HL-60 (cell line): ENCODE data around the gene PAM16.

Source experiments
- DNase-seq, 2 experiments: peaks; one replicate each; pipeline ENCODE4 v3.0.0-alpha.2; 2010 to 2020; ENCODE audit warnings: low read depth in 1 of 2, low spot score in 1 of 2
- H3K27ac ChIP-seq: fragments of 250-450 bp; sonication (Bioruptor Pico); replicated peaks from 2 replicates; pipeline ENCODE4 v1.5.1; 2020; ENCODE audit warnings: mild to moderate bottlenecking, moderate library complexity
- H3K27me3 ChIP-seq: fragments of 250-450 bp; sonication (Bioruptor Pico); 2 replicates; pipeline ENCODE4 v1.5.1; 2021; ENCODE audit warnings: mild to moderate bottlenecking, moderate library complexity; ENCODE audit not compliant: insufficient read depth, poor library complexity, severe bottlenecking
- H3K4me3 ChIP-seq: replicated peaks from 2 replicates; pipeline ENCODE4 v1.5.1; 2011; ENCODE audit warnings: mild to moderate bottlenecking, control low read depth, low read length; ENCODE audit not compliant: insufficient read depth
- GABPA ChIP-seq: IDR thresholded peaks from 2 replicates; pipeline ENCODE4 v1.6.1; 2012; ENCODE audit warnings: low read depth
- POLR2AphosphoS5 ChIP-seq: IDR thresholded peaks from 2 replicates; pipeline ENCODE4 v1.6.1; 2012; ENCODE audit warnings: low read depth
- SPI1 ChIP-seq: IDR thresholded peaks from 2 replicates; pipeline ENCODE4 v1.6.1; 2012; ENCODE audit warnings: low read depth, mild to moderate bottlenecking, borderline replicate concordance
- TF ChIP-seq, protein P1 (sequence below): IDR thresholded peaks from 2 replicates; pipeline ENCODE4 v1.6.1; 2012; ENCODE audit warnings: low read depth; ENCODE audit not compliant: insufficient replicate concordance
- TF ChIP-seq, protein P2 (sequence below): IDR thresholded peaks from one replicate; pipeline ENCODE4 v1.5.1; 2011; ENCODE audit warnings: low read length, control low read depth, inconsistent platforms; ENCODE audit not compliant: insufficient read depth

Gene PAM16

DNA sequence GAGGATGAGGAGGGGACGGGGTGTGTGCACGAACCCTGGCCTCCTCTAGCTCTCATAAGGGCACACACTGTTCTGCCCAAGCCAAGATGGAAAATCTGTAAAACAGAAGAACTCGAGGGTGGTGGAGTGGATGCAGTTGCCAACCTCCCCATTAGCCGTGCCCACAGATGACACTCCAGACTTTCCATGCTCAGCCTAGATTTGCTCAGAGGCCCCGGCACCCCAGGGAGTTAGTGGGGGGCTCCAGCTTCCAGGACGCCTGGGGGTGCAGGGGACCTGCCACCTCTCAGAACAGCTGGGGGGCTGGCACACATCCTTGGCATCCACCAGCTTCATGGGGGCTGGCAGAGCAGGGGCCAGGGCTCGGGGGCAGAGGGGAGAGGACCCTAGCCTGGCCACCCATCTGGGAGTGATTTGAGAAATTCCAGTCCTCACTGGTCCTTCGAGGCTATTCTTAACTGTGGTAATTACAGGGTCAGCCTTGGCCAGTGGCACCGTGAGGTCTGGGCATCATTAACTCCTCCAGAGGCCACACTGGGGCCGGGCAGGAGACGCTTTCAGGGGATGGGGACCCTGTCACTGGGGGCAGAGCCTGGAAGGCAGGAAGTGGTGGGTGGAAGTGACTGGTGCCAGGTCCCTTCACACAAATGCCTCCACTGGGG lies 34.8 kb upstream of the PAM16 start:
- Histone ChIP-seq H3K4me3 (no peak overlapping the region), H3K27ac (no peak overlapping the region), H3K27me3 (no peaks in the 10 kb centered on the region)
- DNase-seq = no peak
- TF ChIP-seq SPI1 (no peak), GABPA (no peak), POLR2AphosphoS5 (no peak)
- TF ChIP-seq, protein P1, sequence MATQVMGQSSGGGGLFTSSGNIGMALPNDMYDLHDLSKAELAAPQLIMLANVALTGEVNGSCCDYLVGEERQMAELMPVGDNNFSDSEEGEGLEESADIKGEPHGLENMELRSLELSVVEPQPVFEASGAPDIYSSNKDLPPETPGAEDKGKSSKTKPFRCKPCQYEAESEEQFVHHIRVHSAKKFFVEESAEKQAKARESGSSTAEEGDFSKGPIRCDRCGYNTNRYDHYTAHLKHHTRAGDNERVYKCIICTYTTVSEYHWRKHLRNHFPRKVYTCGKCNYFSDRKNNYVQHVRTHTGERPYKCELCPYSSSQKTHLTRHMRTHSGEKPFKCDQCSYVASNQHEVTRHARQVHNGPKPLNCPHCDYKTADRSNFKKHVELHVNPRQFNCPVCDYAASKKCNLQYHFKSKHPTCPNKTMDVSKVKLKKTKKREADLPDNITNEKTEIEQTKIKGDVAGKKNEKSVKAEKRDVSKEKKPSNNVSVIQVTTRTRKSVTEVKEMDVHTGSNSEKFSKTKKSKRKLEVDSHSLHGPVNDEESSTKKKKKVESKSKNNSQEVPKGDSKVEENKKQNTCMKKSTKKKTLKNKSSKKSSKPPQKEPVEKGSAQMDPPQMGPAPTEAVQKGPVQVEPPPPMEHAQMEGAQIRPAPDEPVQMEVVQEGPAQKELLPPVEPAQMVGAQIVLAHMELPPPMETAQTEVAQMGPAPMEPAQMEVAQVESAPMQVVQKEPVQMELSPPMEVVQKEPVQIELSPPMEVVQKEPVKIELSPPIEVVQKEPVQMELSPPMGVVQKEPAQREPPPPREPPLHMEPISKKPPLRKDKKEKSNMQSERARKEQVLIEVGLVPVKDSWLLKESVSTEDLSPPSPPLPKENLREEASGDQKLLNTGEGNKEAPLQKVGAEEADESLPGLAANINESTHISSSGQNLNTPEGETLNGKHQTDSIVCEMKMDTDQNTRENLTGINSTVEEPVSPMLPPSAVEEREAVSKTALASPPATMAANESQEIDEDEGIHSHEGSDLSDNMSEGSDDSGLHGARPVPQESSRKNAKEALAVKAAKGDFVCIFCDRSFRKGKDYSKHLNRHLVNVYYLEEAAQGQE = no peak
- TF ChIP-seq, protein P2, sequence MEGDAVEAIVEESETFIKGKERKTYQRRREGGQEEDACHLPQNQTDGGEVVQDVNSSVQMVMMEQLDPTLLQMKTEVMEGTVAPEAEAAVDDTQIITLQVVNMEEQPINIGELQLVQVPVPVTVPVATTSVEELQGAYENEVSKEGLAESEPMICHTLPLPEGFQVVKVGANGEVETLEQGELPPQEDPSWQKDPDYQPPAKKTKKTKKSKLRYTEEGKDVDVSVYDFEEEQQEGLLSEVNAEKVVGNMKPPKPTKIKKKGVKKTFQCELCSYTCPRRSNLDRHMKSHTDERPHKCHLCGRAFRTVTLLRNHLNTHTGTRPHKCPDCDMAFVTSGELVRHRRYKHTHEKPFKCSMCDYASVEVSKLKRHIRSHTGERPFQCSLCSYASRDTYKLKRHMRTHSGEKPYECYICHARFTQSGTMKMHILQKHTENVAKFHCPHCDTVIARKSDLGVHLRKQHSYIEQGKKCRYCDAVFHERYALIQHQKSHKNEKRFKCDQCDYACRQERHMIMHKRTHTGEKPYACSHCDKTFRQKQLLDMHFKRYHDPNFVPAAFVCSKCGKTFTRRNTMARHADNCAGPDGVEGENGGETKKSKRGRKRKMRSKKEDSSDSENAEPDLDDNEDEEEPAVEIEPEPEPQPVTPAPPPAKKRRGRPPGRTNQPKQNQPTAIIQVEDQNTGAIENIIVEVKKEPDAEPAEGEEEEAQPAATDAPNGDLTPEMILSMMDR = no peak

DNA sequence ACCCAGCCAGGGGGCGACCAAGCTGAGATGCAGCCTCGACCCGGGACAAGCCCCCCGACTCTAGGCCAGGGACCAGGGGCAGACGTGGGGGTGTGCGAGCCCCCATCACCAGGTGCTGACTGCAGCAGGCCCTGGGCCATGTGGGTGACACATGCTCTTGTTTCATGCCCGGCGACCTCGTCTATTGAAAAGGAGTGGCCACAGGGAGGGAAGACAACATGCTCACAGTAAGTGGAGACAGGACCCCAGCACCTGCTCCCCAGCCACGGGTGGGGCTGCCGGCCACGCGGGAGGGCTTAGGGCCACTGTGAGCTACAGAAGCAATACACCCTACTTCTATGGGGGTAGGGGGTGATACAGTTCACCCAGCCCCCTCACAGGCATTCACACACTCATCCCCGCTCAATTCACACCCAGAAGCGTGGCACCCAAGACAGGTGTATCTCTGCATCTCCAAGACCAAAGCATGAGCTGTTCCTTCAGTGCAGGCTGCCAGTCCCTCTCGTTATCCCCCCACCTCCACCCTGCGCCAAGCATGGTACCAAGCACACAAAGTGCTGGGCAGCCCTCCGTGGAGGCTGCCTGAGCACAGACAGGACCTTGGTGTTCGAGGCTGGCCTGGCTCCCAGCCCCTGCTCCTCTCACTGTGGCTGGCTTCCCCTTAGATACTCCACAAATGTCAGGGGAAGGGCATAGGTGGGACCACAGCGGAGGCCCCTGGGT lies 34.1 kb upstream of the PAM16 start:
- H3K4me3 ChIP-seq = no peak overlapping the region
- TF ChIP-seq, protein P2 = no peak
- TF ChIP-seq SPI1 = no peak
- no peak for TF ChIP-seq POLR2AphosphoS5
- TF ChIP-seq, protein P1 = no peak
- no peak for TF ChIP-seq GABPA
- H3K27ac ChIP-seq = no peak overlapping the region
- no peaks in the 10 kb centered on the region for H3K27me3 ChIP-seq
- DNase-seq = no peak

DNA sequence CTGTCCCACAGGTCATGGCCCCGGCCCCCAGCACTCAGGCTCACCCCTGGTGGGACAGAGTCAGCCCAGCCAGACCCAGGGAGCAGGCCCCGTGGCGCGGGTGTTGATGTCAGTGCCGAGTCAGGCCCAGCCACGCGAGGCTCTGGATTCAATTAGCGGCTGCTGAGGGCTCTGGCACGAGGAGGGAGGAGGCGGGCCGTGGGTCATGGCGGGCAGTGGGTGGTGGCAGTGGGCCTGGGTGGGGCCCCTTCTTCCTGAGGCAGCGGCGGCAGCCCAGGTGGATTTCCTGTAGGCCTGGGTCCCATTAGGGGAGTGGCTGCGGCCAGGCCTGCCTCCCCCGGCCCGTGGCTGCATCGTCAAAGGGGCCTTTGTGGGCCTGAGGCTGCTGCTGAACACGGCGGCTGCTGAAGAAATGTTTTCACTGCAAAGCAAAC lies 33.4 kb upstream of the PAM16 start:
- H3K27me3 ChIP-seq = no peaks in the 10 kb centered on the region
- TF ChIP-seq GABPA (no peak), POLR2AphosphoS5 (no peak), SPI1 (no peak)
- TF ChIP-seq, protein P1 = no peak
- TF ChIP-seq, protein P2 = no peak
- DNase-seq = no peak
- no peak overlapping the region for H3K27ac ChIP-seq
- no peak overlapping the region for H3K4me3 ChIP-seq
